Measurements from ENCODE around the gene CPOX. TPM values are rescaled to one million over a fixed set of nuclear protein-coding genes. Genes with fewer than 3 reads are reported as not detected.

CPOX gene
- total and polyA plus RNA-seq, 4 donors: 9.5 to 19.4 (median 12.9) TPM

DNA sequence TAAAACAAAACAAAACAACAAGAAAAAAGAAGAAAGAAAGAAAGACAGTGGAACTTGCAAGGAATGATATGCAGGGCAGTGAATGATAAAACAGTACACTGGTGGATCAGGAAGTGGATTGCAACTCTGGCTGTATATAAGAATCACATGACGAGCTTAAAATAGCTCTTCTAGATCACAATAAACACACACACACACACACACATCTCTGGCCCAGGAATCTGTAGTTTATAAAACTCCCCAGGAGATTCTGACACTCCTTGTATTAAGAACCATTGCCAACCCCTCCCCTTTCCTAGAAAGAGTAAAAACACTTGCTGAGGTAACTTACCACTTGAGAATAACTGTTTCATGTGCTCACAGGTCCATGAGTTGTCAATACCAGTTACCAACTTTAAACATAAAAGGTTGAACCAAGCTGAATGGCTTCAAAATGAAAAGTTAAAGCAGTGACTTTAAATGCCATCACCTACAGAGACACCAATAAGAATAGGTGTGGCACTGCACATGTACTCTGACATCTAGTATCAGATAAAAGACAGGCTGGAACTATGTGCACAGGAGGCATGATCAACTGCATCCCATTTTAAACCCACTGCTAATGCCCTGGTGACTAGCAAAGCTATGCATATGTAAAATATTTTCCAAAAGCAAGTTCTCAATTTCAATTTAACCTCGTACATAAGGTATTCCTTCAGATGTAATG is 3.9 kb downstream of the CPOX start:
- ATAC-seq (ENCODE audit: low FRiP score) (no peak), DNase-seq (no peak)
- H3K4me3 ChIP-seq (ENCODE audit: low read length in 2 of 2): no peak overlapping the region
- no peaks in the 10 kb centered on the region for H3K27me3 ChIP-seq (ENCODE audit: control insufficient read depth in 1 of 2, insufficient read depth in 2 of 2, low read length in 1 of 2)
- no peaks in the 10 kb centered on the region for H3K9me3 ChIP-seq (ENCODE audit: control insufficient read depth, low read length)
- H3K36me3 ChIP-seq (ENCODE audit: control insufficient read depth in 1 of 2, insufficient read depth in 2 of 2, low read length in 1 of 2): peaks cover 0 to 5% of the 10 kb centered on the region in 2 donors
- WGBS, 2 donors: 73 to 77% methylated on average over 2 of the region's 2 CpGs
- intact Hi-C loops (cut with DNase I): loop anchor here in 1 of 2 donors (10.0 kb wide), 1 partner anchor 1805 kb away; no protein-coding TSS in a partner anchor
- no peaks in the 10 kb centered on the region for H3K4me1 ChIP-seq (ENCODE audit: control insufficient read depth in 1 of 2, insufficient read depth in 2 of 2, low read length in 2 of 2)
- H3K27ac ChIP-seq (ENCODE audit: low read depth in 1 of 2, low read length in 2 of 2): no peak overlapping the region

- Histone ChIP-seq H3K4me1 (ENCODE audit: control insufficient read depth in 1 of 2, insufficient read depth in 2 of 2, low read length in 2 of 2) (no peaks in the 10 kb centered on the region), H3K4me3 (ENCODE audit: low read length in 2 of 2) (no peak overlapping the region), H3K27ac (ENCODE audit: low read depth in 1 of 2, low read length in 2 of 2) (no peak overlapping the region), H3K9me3 (ENCODE audit: control insufficient read depth, low read length) (no peaks in the 10 kb centered on the region), H3K36me3 (ENCODE audit: control insufficient read depth in 1 of 2, insufficient read depth in 2 of 2, low read length in 1 of 2) (peaks cover 0 to 5% of the 10 kb centered on the region in 2 donors), H3K27me3 (ENCODE audit: control insufficient read depth in 1 of 2, insufficient read depth in 2 of 2, low read length in 1 of 2) (no peaks in the 10 kb centered on the region)
- intact Hi-C loops (cut with DNase I): no loop called here
- no peak for ATAC-seq (ENCODE audit: low FRiP score)
- no peak for DNase-seq
Measured at GRCh38 chr3:98588065-98588464, 5.3 kb downstream of the CPOX start.

DNA sequence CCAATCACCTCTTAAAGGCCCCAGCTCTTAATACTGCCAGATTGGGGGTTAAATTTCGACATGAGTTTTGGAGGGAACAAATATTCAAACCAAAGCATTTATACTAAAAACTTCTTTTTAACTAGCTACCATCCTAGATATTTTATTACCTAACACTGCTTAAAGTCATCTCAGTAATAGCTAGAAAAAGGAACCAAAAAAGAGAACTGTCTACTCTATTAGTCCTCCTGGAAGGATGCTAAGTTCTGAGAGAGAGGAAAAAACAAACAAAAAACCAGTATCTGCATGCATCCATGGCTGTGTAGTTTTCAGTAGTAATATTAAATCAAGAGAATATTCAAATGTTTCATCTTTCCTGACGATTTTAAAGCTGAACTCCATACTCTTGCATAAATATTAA is 5.8 kb downstream of the CPOX start:
- 41 to 43% methylated on average over 2 of the region's 2 CpGs for WGBS, 2 donors
- H3K9me3 ChIP-seq (ENCODE audit: control insufficient read depth, low read length): no peaks in the 10 kb centered on the region
- DNase-seq (no peak), ATAC-seq (ENCODE audit: low FRiP score) (no peak)
- no peaks in the 10 kb centered on the region for H3K27me3 ChIP-seq (ENCODE audit: control insufficient read depth in 1 of 2, insufficient read depth in 2 of 2, low read length in 1 of 2)
- no peak overlapping the region for H3K4me3 ChIP-seq (ENCODE audit: low read length in 2 of 2)
- peaks cover 0 to 5% of the 10 kb centered on the region in 2 donors for H3K36me3 ChIP-seq (ENCODE audit: control insufficient read depth in 1 of 2, insufficient read depth in 2 of 2, low read length in 1 of 2)
- no peaks in the 10 kb centered on the region for H3K4me1 ChIP-seq (ENCODE audit: control insufficient read depth in 1 of 2, insufficient read depth in 2 of 2, low read length in 2 of 2)
- intact Hi-C loops (cut with DNase I): no loop called here
- no peak overlapping the region for H3K27ac ChIP-seq (ENCODE audit: low read depth in 1 of 2, low read length in 2 of 2)

DNA sequence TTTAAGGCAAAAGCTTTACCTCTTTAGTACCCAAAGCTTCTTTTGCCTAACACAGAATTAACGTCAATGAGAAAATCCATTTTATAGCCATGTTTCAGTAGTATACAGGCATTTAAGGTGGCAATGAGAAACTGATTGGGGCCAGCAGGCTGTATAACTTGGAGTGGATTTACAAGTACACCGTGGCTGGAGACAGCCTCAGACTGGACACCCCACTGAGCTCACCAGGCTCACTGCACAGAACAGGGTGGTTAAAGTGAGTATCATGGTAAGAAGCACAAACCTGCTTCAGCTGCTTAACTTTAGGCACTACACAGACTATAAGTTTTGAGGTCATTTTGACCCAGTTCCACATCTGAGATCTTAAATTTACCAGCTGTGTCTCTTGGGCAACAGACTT is 8.9 kb downstream of the CPOX start:
- DNase-seq (no peak), ATAC-seq (ENCODE audit: low FRiP score) (no peak)
- Histone ChIP-seq H3K27ac (ENCODE audit: low read depth in 1 of 2, low read length in 2 of 2) (no peak overlapping the region), H3K4me1 (ENCODE audit: control insufficient read depth in 1 of 2, insufficient read depth in 2 of 2, low read length in 2 of 2) (no peaks in the 10 kb centered on the region), H3K9me3 (ENCODE audit: control insufficient read depth, low read length) (no peaks in the 10 kb centered on the region), H3K4me3 (ENCODE audit: low read length in 2 of 2) (no peak overlapping the region), H3K36me3 (ENCODE audit: control insufficient read depth in 1 of 2, insufficient read depth in 2 of 2, low read length in 1 of 2) (peaks cover 1 to 2% of the 10 kb centered on the region in 2 donors), H3K27me3 (ENCODE audit: control insufficient read depth in 1 of 2, insufficient read depth in 2 of 2, low read length in 1 of 2) (no peaks in the 10 kb centered on the region)
- 79 to 80% methylated on average over 2 of the region's 2 CpGs for WGBS, 2 donors
- intact Hi-C loops (cut with DNase I): no loop called here

DNA sequence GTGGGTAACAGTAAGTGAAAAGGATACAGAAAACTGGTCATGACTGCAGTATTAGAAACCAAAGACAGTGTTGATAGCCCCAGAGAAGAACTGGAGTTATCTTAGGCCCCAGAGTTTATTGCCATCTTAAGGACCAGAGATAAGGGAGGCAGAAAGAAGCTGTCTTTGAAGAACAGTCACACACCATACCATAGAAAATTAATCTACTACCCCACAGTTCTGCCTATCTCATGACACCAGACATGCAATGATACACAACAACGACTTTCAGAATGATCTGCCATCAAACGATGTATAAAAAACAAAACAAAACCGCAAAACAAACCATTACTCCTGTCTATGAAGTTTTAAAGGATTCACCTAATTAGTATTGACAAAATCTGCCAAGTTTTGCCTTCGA is 9.6 kb downstream of the CPOX start:
- no peaks in the 10 kb centered on the region for H3K4me1 ChIP-seq (ENCODE audit: control insufficient read depth in 1 of 2, insufficient read depth in 2 of 2, low read length in 2 of 2)
- no peak overlapping the region for H3K4me3 ChIP-seq (ENCODE audit: low read length in 2 of 2)
- H3K27ac ChIP-seq (ENCODE audit: low read depth in 1 of 2, low read length in 2 of 2): no peak overlapping the region
- intact Hi-C loops (cut with DNase I): no loop called here
- ATAC-seq (ENCODE audit: low FRiP score) (no peak), DNase-seq (no peak)
- H3K27me3 ChIP-seq (ENCODE audit: control insufficient read depth in 1 of 2, insufficient read depth in 2 of 2, low read length in 1 of 2): no peaks in the 10 kb centered on the region
- WGBS, 2 donors: 84 to 96% methylated on average over 4 of the region's 4 CpGs
- peaks cover 0 to 2% of the 10 kb centered on the region in 2 donors for H3K36me3 ChIP-seq (ENCODE audit: control insufficient read depth in 1 of 2, insufficient read depth in 2 of 2, low read length in 1 of 2)
- H3K9me3 ChIP-seq (ENCODE audit: control insufficient read depth, low read length): no peaks in the 10 kb centered on the region

DNA sequence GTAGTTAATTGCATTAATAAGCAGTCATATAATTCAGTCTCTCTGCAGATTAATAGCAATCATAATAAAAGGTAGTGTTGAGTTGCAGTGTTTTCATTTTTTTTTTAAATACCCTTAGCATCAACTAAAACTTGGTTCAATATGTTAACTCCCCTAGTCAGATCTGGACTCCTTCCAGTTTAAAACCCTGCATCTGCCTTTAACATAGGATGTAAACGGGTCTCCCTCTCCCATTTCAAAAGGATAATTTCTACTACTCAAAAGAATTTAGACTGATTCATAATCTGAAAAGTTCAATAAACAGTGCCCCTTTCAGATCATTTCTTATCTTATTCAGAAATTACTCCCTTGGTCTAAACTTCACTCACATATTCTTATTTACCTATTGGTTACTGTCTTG is 11.4 kb downstream of the CPOX start:
- Histone ChIP-seq H3K27me3 (ENCODE audit: control insufficient read depth in 1 of 2, insufficient read depth in 2 of 2, low read length in 1 of 2) (no peaks in the 10 kb centered on the region), H3K9me3 (ENCODE audit: control insufficient read depth, low read length) (no peaks in the 10 kb centered on the region), H3K4me1 (ENCODE audit: control insufficient read depth in 1 of 2, insufficient read depth in 2 of 2, low read length in 2 of 2) (no peaks in the 10 kb centered on the region), H3K27ac (ENCODE audit: low read depth in 1 of 2, low read length in 2 of 2) (no peak overlapping the region), H3K36me3 (ENCODE audit: control insufficient read depth in 1 of 2, insufficient read depth in 2 of 2, low read length in 1 of 2) (peaks cover 6 to 7% of the 10 kb centered on the region in 2 donors), H3K4me3 (ENCODE audit: low read length in 2 of 2) (no peak overlapping the region)
- 95 to 96% methylated on average over 1 of the region's 1 CpG for WGBS, 2 donors
- intact Hi-C loops (cut with DNase I): no loop called here
- ATAC-seq (ENCODE audit: low FRiP score) (no peak), DNase-seq (no peak)

GRCh38 chr3:98581474-98581873 is 11.9 kb downstream of the CPOX start:
- Histone ChIP-seq H3K27me3 (ENCODE audit: control insufficient read depth in 1 of 2, insufficient read depth in 2 of 2, low read length in 1 of 2) (no peaks in the 10 kb centered on the region), H3K36me3 (ENCODE audit: control insufficient read depth in 1 of 2, insufficient read depth in 2 of 2, low read length in 1 of 2) (peaks cover 6 to 7% of the 10 kb centered on the region in 2 donors), H3K27ac (ENCODE audit: low read depth in 1 of 2, low read length in 2 of 2) (no peak overlapping the region), H3K4me1 (ENCODE audit: control insufficient read depth in 1 of 2, insufficient read depth in 2 of 2, low read length in 2 of 2) (no peaks in the 10 kb centered on the region), H3K9me3 (ENCODE audit: control insufficient read depth, low read length) (no peaks in the 10 kb centered on the region), H3K4me3 (ENCODE audit: low read length in 2 of 2) (no peak overlapping the region)
- intact Hi-C loops (cut with DNase I): no loop called here
- no peak for DNase-seq
- WGBS, 2 donors: 89 to 95% methylated on average over 1 of the region's 1 CpG
- no peak for ATAC-seq (ENCODE audit: low FRiP score)

DNA sequence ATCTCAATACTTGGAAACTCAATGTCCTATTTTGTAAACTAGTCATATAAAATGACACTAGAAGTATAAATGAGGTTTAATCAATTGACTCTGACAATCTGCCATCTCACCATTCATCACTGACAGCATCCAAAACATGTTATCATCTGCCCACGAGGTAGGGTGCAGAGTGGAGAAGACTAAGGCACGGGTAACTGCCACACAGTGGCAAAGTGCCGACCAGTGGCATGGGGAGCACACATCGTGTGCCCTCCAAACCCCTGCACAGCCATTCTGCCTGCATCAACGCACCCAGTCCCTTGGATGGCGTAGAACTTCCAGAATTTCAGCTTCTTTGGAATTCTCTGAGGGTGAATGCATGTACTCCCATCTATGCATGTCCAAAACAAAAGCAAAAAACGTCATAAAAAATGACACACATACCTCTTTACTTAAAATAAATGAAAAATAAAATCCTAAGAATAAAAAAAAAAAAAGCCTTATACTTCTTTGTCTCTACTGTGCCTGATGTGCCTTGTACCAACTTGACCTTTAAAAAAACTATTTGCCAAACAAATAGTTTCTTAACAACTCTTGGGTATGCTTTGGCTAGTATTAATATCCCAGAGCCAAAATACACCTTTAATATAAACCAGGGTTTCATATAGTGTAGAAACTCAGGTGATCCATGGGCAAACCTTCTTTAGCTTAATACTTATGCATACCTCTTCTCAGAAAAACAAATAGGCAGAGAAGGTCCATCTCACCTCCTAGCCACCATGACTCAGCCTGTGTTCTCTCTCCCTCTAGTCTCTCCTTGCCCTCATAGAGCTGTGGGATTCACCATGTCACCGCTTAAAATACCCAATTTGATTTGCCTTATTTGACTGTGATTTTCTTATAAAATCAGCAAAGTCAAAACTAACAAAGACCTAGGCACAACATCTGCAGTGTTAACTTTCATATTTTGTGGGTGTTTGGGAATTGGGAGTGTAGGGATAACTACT is 12.7 kb downstream of the CPOX start:
- H3K27ac ChIP-seq (ENCODE audit: low read depth in 1 of 2, low read length in 2 of 2): no peak overlapping the region
- intact Hi-C loops (cut with DNase I): no loop called here
- 90 to 91% methylated on average over 8 of the region's 8 CpGs for WGBS, 2 donors
- ATAC-seq (ENCODE audit: low FRiP score) (no peak), DNase-seq (no peak)
- H3K4me3 ChIP-seq (ENCODE audit: low read length in 2 of 2): no peak overlapping the region
- no peaks in the 10 kb centered on the region for H3K4me1 ChIP-seq (ENCODE audit: control insufficient read depth in 1 of 2, insufficient read depth in 2 of 2, low read length in 2 of 2)
- H3K9me3 ChIP-seq (ENCODE audit: control insufficient read depth, low read length): no peaks in the 10 kb centered on the region
- no peaks in the 10 kb centered on the region for H3K27me3 ChIP-seq (ENCODE audit: control insufficient read depth in 1 of 2, insufficient read depth in 2 of 2, low read length in 1 of 2)
- peaks cover 6 to 7% of the 10 kb centered on the region in 2 donors for H3K36me3 ChIP-seq (ENCODE audit: control insufficient read depth in 1 of 2, insufficient read depth in 2 of 2, low read length in 1 of 2)

Measured in aorta (tissue), 5 donors.